Stomach (tissue), 9 donors: Measurements from ENCODE around the gene PTPRK. TPM values are rescaled to one million over a fixed set of nuclear protein-coding genes. Genes with fewer than 3 reads are reported as not detected.

Experiments
- DNase-seq, 2 donors: peaks; one replicate each; pipeline versions ENCODE4 v3.0.0 to v3.0.0-alpha.2; 2013 to 2019
- H3K27ac ChIP-seq, 5 donors: fragments of 200-600 bp in 4 of 5; sonication (generic) in 4 of 5; one replicate each; pipeline ENCODE4 v1.5.1; 2013 to 2019; ENCODE audit warnings: mild to moderate bottlenecking in 1 of 5, moderate library complexity in 1 of 5
- H3K27me3 ChIP-seq, 3 donors: fragments of 200-600 bp; sonication (generic); one replicate each; pipeline ENCODE4 v1.5.1; 2017 to 2019; ENCODE audit warnings: mixed run types in 1 of 3
- H3K36me3 ChIP-seq, 4 donors: fragments of 200-600 bp; sonication (generic); 1 replicate in 3 of 4; 2 replicates in 1 of 4; pipeline ENCODE4 v1.5.1; 2016 to 2019
- H3K4me1 ChIP-seq, 4 donors: fragments of 200-600 bp; sonication (generic); one replicate each; pipeline ENCODE4 v1.5.1; 2016 to 2019
- H3K4me3 ChIP-seq, 4 donors: fragments of 200-600 bp; sonication (generic) in 3 of 4; one replicate each; pipeline ENCODE4 v1.5.1; 2016 to 2019; ENCODE audit warnings: mild to moderate bottlenecking in 1 of 4
- H3K9me3 ChIP-seq, 4 donors: fragments of 200-600 bp; sonication (generic); one replicate each; pipeline ENCODE4 v1.5.1; 2016 to 2019
- EP300 ChIP-seq: sonication (generic); formaldehyde crosslinking; IDR thresholded peaks from one replicate; pipeline ENCODE4 v1.6.1; 2017; ENCODE audit warnings: antibody characterized with exemption
- POLR2A ChIP-seq, 4 donors: fragments of 450-650 bp; IDR thresholded peaks; one replicate each; pipeline ENCODE4 v1.6.1; 2016; ENCODE audit warnings: antibody characterized with exemption in 4 of 4, control low read depth in 2 of 4, mild to moderate bottlenecking in 1 of 4, moderate library complexity in 1 of 4
- POLR2AphosphoS5 ChIP-seq, 3 donors: sonication (generic); formaldehyde crosslinking; IDR thresholded peaks; one replicate each; pipeline ENCODE4 v1.6.1; 2016; ENCODE audit warnings: antibody characterized with exemption in 3 of 3
- WGBS, 5 donors: extraction: QIAGEN DNeasy Blood & Tissue Kit in 3 of 5; methylation state at CpG; one replicate each; pipeline versions ENCODE4 v1.1.5 to v1.1.7; 2013 to 2018; 5-methylcytosine and 5-hydroxymethylcytosine counted together
- intact Hi-C: fragments of 100-400 bp; cut with DNase I; formaldehyde crosslinking; loops from one replicate; pipeline ENCODE4 v1.15.1; 2023; ENCODE audit warnings: low total_unique reads
- polyA plus RNA-seq, 3 donors: library from polyadenylated mRNA; stranded (reverse); fragments of 200-250 nt; gene quantifications; one replicate each; pipeline ENCODE4 v1.2.3, GENCODE V29; 2013
- total RNA-seq, 5 donors: library from RNA; depleted of rRNA; stranded (reverse); fragments of >200 nt; gene quantifications; one replicate each; pipeline versions ENCODE4 v1.1.0 to v1.2.3, GENCODE V29; 2014 to 2016
- TF ChIP-seq, protein P1 (sequence below), 7 experiments: fragments of 450-650 bp in 4 of 7; fragments of 200-600 bp in 3 of 7; sonication (generic) in 3 of 7; IDR thresholded peaks; one replicate each; pipeline ENCODE4 v1.5.1; 2016 to 2019; ENCODE audit warnings: antibody characterized with exemption in 7 of 7, control low read depth in 2 of 7, mild to moderate bottlenecking in 1 of 7
- donor health status: healthy with polysubstance abuse.
- donor health status: Bipolar disorder and iron deficiency.
- donor health status: healthy.

PTPRK gene
- total and polyA plus RNA-seq, 8 donors = 7.0 to 644 (median 114) TPM

- TF ChIP-seq POLR2AphosphoS5 (IDR thresholded peaks at IDR 0.05) (no peak), EP300 (no peak)
- TF ChIP-seq, protein P1, sequence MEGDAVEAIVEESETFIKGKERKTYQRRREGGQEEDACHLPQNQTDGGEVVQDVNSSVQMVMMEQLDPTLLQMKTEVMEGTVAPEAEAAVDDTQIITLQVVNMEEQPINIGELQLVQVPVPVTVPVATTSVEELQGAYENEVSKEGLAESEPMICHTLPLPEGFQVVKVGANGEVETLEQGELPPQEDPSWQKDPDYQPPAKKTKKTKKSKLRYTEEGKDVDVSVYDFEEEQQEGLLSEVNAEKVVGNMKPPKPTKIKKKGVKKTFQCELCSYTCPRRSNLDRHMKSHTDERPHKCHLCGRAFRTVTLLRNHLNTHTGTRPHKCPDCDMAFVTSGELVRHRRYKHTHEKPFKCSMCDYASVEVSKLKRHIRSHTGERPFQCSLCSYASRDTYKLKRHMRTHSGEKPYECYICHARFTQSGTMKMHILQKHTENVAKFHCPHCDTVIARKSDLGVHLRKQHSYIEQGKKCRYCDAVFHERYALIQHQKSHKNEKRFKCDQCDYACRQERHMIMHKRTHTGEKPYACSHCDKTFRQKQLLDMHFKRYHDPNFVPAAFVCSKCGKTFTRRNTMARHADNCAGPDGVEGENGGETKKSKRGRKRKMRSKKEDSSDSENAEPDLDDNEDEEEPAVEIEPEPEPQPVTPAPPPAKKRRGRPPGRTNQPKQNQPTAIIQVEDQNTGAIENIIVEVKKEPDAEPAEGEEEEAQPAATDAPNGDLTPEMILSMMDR (IDR thresholded peaks at IDR 0.05) = no peak
- Histone ChIP-seq H3K27me3 (no peaks in the 10 kb centered on the region), H3K9me3 (no peaks in the 10 kb centered on the region), H3K27ac (peak overlapping the region in 4 of 5 donors; percentile 9 to 75 (median 40)), H3K36me3 (no peaks in the 10 kb centered on the region), H3K4me3 (no peak overlapping the region), H3K4me1 (peaks cover 13 to 89% (median 56%) of the 10 kb centered on the region in 4 donors)
- WGBS, 5 donors = 33 to 65% (median 37%) methylated on average over 4 of the region's 4 CpGs
- DNase-seq = peak in 1 of 2 donors; percentile 67
- intact Hi-C loops = no loop called here
Observed at GRCh38 chr6:128499079-128499731, 21.2 kb downstream of the PTPRK start.

DNA sequence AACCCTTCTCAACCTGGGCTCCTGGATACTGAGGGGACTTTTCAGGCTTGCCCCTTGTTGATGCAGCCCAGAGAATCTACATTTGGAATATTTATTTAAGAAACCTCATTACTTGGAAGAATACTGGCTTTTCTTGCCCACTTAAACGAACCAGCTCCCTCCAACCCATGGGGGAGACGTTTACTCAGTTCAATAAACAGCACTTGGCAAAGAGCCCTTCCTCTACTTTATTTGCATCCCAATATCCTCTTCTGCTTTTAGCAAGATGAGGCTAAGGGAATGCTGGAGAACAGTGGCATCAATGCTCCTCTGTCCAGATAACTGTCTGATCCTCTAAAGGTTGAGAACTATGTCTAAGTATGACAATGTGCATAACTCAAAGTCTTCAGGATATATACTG, 22.2 kb downstream of the PTPRK start:
- DNase-seq = no peak
- Histone ChIP-seq H3K36me3 (no peaks in the 10 kb centered on the region), H3K27me3 (no peaks in the 10 kb centered on the region), H3K4me1 (peaks cover 10 to 80% (median 46%) of the 10 kb centered on the region in 4 donors), H3K4me3 (no peak overlapping the region), H3K9me3 (no peaks in the 10 kb centered on the region), H3K27ac (no peak overlapping the region)
- intact Hi-C loops = no loop called here
- TF ChIP-seq EP300 (no peak), POLR2AphosphoS5 (IDR thresholded peaks at IDR 0.05) (no peak)
- TF ChIP-seq, protein P1 (IDR thresholded peaks at IDR 0.05) = no peak
- WGBS, 5 donors = 13 to 19% (median 16%) methylated on average over 2 of the region's 2 CpGs

GRCh38 chr6:128495536-128496333, 24.7 kb downstream of the PTPRK start:
- intact Hi-C loops = no loop called here
- peak overlapping the region in 3 of 5 donors; percentile 7 to 51 (median 7) for H3K27ac ChIP-seq
- TF ChIP-seq POLR2A (IDR thresholded peaks at IDR 0.05) = no peak
- H3K4me1 ChIP-seq = peaks cover 14 to 86% (median 52%) of the 10 kb centered on the region in 4 donors
- no peaks in the 10 kb centered on the region for H3K36me3 ChIP-seq
- no peaks in the 10 kb centered on the region for H3K27me3 ChIP-seq
- no peak overlapping the region for H3K4me3 ChIP-seq
- DNase-seq = no peak
- H3K9me3 ChIP-seq = no peaks in the 10 kb centered on the region
- WGBS, 5 donors = 78 to 85% (median 81%) methylated on average over 6 of the region's 6 CpGs

DNA sequence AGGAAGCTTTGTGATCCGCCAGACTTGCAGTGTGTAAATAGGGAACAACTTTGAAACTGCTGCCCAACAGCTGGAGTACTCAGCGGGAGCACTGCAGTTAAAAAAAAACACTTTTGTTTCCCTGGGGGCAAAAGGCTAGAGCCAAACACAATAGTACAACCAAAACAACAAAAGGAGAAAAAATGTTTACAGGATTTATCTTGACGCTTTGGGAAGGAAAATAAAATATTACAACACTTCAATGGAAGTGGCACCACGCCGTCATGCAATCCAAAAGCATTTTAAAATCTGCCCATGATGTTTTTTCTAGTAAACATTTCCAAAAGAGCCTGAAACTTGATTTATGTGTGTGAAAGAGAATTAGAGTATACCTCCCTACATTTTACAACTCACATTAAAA, 26.0 kb downstream of the PTPRK start:
- intact Hi-C loops = no loop called here
- TF ChIP-seq POLR2AphosphoS5 (IDR thresholded peaks at IDR 0.05) (no peak), EP300 (no peak), POLR2A (IDR thresholded peaks at IDR 0.05) (no peak)
- TF ChIP-seq, protein P1 (IDR thresholded peaks at IDR 0.05) = no peak

More for the DNA sequence above, 26.0 kb downstream of the PTPRK start:
- Histone ChIP-seq H3K9me3 (no peaks in the 10 kb centered on the region), H3K27ac (peak overlapping the region in 2 of 5 donors; percentile 21 to 51), H3K27me3 (no peaks in the 10 kb centered on the region), H3K36me3 (no peaks in the 10 kb centered on the region), H3K4me1 (peaks cover 15 to 80% (median 55%) of the 10 kb centered on the region in 4 donors), H3K4me3 (no peak overlapping the region)
- DNase-seq = no peak
- 34 to 52% (median 38%) methylated on average over 5 of the region's 5 CpGs for WGBS, 5 donors
